NCI-H1436 (cell line): ENCODE data around the gene PGRMC2.

ENCODE experiments used
- DNase-seq: peaks from one replicate; lab custom pipeline; 2025; lab: John Stamatoyannopoulos, UW

Gene PGRMC2

DNA sequence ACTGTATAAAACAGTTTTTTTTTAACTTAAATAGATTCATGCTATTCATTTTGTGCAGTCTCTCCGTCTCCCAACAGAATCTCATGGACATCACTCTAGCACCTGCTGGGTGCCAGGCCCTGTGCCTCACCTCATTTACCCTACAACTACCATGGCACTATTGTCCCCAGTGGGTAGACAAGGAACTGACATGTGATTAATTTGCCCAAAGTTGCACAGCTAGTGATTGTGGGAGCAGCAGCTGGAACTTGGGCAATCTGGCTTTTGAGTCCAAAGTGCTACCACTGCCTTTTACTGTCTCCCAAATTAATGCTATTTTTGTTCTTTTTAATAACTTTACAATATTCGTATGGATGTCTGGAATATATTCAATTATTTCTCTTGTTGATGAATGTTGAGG lies 11.2 kb upstream of the PGRMC2 start:
- DNase-seq: no peak

DNA sequence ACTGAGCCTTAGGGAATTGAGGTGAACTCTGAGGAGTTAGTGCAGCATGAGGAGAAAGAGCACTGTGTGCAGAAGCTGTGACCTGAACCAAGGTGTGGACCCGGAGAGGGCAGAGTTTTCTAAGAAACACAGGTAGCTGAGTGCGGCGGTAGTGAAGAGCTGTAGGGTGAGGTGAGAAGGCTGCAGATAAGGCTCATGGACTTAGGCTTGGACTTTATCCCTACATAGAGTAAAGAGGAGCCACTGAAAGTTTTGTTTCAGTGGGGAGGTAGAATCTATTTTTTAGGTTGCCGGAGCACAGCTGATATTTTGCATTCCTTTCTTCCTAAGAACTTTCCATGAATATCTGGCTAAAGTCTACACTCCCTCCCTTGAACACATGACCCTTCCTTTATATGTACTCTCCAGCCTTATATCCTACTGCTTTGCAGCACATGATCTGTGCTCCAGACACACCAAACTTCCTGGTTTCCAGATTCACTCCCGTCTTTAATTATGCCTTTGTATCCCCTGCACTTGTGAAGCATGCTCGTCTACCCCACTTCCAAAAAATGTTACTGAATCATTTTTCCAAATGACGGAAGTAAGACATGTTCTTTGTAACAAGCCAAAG lies 10.6 kb upstream of the PGRMC2 start:
- DNase-seq: no peak

- DNase-seq: no peak
Measured at GRCh38 chr4:128295255-128295654, 7.6 kb upstream of the PGRMC2 start.

DNA sequence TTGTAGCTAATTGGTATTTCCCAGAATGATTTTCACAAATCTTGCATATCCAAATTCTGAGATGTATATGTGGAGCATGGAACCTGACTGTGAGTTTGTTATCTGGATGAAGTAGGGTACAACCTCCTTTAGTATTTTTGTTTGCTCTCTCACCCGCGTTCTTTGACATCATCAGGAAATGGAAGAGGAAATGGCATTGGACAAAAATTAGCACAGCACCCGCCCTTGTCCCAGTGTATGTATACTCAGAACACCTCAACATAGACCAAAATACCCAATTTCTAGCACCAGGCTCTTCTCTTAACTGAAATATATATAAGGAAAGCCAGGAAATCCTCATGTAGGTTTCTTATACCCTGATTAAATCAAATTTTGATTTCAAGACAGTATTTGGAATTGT lies 6.9 kb upstream of the PGRMC2 start:
- DNase-seq: no peak

DNA sequence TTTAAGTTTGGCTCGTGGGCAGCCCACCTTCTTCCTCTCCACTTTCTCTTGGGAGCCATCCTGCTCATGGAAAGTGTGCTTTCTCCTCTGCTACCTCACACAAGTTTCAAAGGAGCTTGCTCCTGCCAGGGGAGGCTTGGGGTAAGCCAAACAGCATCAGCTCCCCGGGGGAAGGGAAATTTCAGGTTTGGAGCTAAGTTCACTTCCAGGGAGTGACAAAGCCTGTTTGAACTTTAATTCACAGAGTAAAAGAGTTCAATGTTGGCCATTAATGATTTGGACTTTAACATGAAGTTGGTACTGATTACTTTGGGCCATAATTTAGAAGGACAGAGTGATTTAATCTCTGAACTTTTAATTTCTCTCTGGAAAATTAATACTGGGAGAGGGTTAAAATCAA lies 4.7 kb upstream of the PGRMC2 start:
- no peak for DNase-seq

DNA sequence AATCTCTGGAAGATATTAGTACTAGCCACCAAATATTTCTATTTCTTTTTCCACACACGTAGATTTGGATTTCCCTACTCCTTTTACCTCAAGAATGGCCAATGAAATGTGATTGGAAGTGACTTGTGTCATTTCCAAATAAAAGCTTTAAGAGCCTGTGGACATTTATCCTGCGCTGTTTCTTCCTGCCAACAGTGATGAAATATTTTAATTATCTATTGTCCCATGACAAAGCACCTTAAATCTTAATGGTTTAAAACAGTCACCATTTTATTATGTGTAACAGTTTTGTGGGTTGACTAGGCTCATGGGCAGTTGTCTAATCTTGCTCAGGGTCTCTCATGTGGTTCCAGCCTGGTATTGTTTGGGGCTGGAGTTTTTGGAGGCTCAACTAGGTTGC lies 3.5 kb upstream of the PGRMC2 start:
- no peak for DNase-seq

- DNase-seq: no peak
Measured at GRCh38 chr4:128290526-128290925, 2.9 kb upstream of the PGRMC2 start.

- no peak for DNase-seq
Measured at GRCh38 chr4:128289523-128290158, 2.0 kb upstream of the PGRMC2 start.

DNA sequence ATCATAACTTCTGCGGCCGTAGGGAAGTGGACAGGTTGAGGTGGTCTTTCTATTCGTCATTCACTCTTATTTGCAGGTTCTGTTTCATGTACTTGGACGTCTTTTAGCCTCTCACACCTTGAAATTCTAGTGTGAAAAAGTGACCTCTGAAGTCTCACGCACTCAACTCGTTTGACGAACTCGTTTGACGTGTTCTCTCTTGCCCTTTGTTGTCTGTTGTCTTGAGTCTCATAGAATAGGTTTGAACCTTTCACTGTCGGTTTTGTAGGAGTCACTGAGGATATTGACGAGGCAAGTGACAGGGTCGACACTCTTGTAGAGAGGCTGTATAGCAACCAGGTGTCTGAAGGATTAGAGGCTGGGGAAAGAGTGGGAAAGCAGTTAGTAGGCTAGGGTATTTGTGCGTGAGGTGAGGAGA lies 1.1 kb upstream of the PGRMC2 start:
- DNase-seq: peak; percentile 43

DNA sequence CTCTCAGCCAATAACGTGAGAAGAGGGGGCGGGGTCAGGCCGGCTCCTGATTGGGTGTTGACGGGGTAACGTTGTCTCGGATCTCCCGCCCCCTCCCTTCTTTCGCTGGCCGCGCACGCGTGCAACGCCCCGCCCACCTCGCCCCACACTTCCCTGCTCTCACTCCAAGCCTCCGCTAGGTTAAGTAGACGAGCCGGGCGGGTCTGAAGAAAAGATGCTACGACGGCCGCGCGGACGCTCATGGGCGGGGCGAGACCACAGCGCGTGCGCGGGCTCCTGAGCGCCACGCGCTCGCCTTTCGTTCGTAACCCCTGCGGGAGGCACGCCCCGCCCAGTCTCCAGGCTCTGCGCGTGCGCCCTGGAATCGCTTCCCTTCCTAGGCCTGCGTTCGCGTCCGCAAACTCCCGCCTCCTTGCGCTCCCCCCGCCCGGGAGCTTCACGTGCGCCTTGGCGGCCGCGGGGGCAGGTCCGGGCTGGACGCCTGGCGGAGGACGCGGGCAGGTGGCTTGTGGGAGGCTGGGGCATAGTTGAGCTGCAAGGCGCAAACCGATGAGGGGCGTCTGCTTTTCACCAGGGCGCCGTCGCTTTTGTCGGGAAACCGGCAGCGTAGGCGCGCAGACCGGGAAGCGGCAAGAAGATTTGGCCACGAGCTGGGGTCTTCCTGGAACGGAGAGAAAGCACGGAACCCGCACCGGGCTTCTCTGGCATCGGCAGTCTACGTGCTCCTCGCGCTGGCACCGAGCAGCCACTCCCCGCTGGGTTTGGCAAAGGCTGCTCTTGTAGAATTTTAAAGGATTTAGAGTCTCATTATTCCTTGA lies 467 bp upstream of the PGRMC2 start:
- DNase-seq: peak; percentile 98

- no peak for DNase-seq
Measured at GRCh38 chr4:128286474-128287058, 1.0 kb downstream of the PGRMC2 start.

DNA sequence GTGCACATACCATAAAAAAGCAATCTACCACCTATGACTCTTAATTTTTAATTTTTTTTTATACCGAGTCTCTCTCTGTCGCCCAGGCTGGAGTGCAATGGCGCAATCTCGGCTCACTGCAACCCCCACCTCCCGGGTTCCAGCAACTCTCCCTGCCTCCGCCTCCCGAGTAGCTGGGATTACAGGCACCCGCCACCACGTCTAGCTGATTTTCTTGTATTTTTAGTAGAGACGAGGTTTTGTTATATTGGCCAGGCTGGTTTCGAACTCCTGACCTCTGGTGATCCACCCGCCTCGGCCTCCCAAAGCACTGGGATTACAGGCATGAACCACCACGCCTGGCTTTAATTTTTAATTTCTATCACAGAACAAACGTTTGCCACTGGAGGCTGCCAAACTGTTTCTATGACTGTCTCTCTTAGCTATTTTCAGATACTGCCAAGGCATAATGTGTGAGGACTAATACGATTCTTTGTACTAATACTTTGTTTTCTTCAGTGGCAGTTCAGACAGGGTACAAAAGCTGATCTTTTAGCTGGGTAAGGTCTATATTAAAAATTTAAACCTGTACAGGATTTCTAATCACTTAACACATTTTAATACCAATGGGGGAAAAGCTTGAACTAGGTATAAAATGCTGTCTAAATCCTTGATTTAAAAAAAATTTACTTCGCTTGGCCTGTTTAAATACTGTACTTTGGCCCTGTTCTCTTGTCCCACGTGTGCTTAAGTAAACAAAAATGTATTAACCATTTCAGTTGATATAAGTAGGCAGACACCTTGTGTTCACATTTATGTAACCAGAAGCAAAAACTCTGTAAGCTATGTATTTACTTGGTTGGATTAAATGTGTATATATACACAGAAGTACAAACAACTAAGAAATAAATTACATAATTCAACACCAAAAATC lies 2.3 kb downstream of the PGRMC2 start:
- DNase-seq: no peak

DNA sequence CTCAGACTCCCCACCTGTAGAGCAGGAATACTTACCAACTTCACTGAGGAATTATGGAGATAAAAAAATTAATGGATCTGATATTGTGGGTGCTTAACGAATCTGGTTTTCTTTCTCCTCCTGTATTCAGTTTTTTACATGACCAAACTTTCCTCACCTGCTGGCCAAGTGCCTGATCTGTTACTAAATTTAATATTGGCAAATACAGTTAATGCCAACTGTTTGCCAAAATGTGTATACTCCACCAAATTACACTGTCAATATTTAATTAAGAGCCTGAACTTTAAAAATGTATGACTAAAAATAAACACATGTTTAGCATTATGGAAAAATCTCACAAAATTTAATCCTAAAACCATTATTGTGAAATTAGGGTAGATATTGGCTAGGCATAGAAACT lies 3.3 kb downstream of the PGRMC2 start:
- no peak for DNase-seq

- no peak for DNase-seq
Measured at GRCh38 chr4:128283071-128283470, 4.5 kb downstream of the PGRMC2 start.

DNA sequence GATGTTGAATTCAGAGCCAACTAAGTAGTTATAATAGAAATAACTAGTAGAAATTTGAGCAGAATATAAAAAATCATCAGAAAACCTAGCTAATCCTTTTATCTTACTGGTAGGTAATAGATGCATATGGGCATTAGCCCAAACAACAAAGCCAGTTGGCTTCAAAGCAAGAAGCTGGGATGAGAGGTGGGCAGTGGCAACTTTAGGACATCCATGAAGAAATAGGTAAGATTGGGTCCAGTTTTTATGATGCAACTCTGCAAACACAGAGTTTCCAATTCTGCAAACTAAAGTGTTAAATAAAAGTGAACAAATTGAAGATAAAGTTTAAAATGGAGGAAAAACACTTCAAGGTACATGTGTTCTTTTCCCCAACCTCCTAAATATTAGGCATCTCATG lies 5.1 kb downstream of the PGRMC2 start:
- no peak for DNase-seq

DNA sequence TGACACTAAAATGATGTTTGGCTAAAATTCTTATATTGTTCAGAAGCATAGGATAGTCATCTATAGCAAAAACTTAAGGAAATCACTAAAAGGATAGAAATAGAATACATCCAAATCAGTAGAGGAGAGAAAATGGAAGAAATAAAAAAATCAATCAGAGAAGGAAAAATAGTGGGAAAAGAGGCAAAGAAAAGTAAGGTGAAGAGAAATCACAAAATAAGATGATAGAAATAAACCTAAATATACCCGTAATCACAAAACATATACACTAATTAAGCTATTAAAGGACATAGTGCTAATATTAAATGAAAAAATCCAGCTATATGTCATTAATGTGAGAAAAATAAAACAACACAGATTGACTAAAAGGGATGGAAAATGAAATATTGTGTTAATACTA lies 6.3 kb downstream of the PGRMC2 start:
- no peak for DNase-seq

- no peak for DNase-seq
Measured at GRCh38 chr4:128279624-128280225, 7.9 kb downstream of the PGRMC2 start.

DNA sequence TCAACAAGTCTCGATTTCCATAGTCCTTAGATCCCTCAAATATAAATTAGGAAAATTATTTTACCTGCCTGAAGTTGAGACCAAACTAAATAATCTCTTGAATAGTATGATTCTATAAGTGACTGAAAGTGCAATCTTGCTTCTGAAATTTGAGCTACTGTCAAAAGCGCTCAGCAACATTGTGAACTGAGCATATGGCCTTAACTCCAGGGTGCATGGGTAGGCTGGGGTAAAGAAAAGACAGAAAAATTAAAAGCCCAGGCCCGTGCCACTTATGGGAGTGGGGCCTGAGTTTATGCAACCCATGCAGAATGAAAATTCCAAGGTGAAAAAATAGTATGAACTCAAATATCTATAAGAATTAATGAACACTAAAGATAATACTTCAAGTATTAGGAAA lies 9.8 kb downstream of the PGRMC2 start:
- no peak for DNase-seq

DNA sequence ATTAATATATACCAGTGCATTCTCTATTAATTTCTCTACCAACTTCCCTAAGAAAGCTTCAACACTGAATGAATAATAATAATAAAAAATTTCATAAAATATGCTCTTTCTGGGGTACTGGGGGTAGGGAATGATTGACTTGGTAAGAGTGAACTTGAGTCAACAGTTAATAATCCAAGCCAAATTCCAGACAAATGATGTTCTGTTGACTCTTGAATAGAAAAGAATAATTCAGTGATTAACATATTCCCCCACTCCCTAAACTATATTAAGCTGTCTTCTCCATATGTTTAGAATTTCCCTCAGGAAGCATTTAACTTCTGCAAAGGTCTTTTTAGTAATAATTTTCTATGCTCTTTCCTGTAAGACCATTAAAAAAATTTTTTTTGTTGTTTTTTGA lies 12.3 kb downstream of the PGRMC2 start:
- no peak for DNase-seq

- no peak for DNase-seq
Measured at GRCh38 chr4:128271551-128271950, 16.1 kb downstream of the PGRMC2 start.

DNA sequence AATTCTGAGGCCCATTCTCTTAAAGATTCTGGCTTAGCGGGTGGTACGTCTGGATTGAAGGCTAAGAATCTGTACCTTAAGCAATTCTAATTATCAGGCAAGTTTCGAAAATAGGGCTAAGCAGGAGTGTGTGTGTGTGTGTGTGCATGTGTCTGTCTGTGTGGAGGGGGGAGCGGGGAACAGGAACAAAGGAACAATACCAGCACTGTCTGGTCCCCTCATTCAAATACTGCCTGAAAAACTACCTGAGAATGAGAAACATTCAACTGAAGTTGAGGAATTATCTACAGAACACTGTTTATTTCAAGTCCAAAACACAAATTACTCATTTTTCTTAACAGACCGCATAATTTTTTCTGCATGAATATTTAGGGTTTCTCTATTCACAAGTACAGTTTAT lies 18.6 kb downstream of the PGRMC2 start:
- DNase-seq: no peak

- DNase-seq: no peak
Measured at GRCh38 chr4:128267745-128268144, 19.9 kb downstream of the PGRMC2 start.
